ENCODE results near the gene PDZK1IP1.
"Not testable (repeated sequence)": the region's sequence is repeated elsewhere in the genome, so short reads cannot be mapped to it uniquely, and the experiment has no call there.

PDZK1IP1 gene

GRCh38 chr1:47161298-47162040 is 28.4 kb downstream of the PDZK1IP1 start:
- Histone ChIP-seq H3K4me3 (ENCODE audit: low read length) (no peak overlapping the region), H3K9ac (ENCODE audit: low read length) (no peak overlapping the region), H3K27me3 (ENCODE audit: control insufficient read depth, insufficient read depth, low read length) (no peaks in the 10 kb centered on the region), H3K4me1 (ENCODE audit: control insufficient read depth, insufficient read depth, low read length) (no peaks in the 10 kb centered on the region), H3K36me3 (ENCODE audit: control insufficient read depth, insufficient read depth, low read length) (no peaks in the 10 kb centered on the region), H3K9me3 (ENCODE audit: control insufficient read depth, low read length) (no peaks in the 10 kb centered on the region)

- H3K36me3 ChIP-seq (ENCODE audit: control insufficient read depth, insufficient read depth, low read length) = no peaks in the 10 kb centered on the region
- H3K27me3 ChIP-seq (ENCODE audit: control insufficient read depth, insufficient read depth, low read length) = no peaks in the 10 kb centered on the region
- H3K4me3 ChIP-seq (ENCODE audit: low read length) = no peak overlapping the region
- H3K9me3 ChIP-seq (ENCODE audit: control insufficient read depth, low read length) = no peaks in the 10 kb centered on the region
- H3K9ac ChIP-seq (ENCODE audit: low read length) = no peak overlapping the region
- H3K4me1 ChIP-seq (ENCODE audit: control insufficient read depth, insufficient read depth, low read length) = no peaks in the 10 kb centered on the region
These were observed 29.1 kb downstream of the PDZK1IP1 start for GRCh38 chr1:47160716-47161115.

- not testable (repeated sequence) for H3K36me3 ChIP-seq (ENCODE audit: control insufficient read depth, insufficient read depth, low read length); H3K9ac ChIP-seq (ENCODE audit: low read length)
These were observed 31.9 kb downstream of the PDZK1IP1 start for GRCh38 chr1:47157957-47158356.

GRCh38 chr1:47156457-47156856 is 33.4 kb downstream of the PDZK1IP1 start:
- not testable (repeated sequence) for H3K9ac ChIP-seq (ENCODE audit: low read length); H3K36me3 ChIP-seq (ENCODE audit: control insufficient read depth, insufficient read depth, low read length); H3K4me3 ChIP-seq (ENCODE audit: low read length); H3K27me3 ChIP-seq (ENCODE audit: control insufficient read depth, insufficient read depth, low read length); H3K4me1 ChIP-seq (ENCODE audit: control insufficient read depth, insufficient read depth, low read length); H3K9me3 ChIP-seq (ENCODE audit: control insufficient read depth, low read length)

More at GRCh38 chr1:47157957-47158356, 31.9 kb downstream of the PDZK1IP1 start:
- not testable (repeated sequence) for H3K4me3 ChIP-seq (ENCODE audit: low read length); H3K9me3 ChIP-seq (ENCODE audit: control insufficient read depth, low read length); H3K4me1 ChIP-seq (ENCODE audit: control insufficient read depth, insufficient read depth, low read length); H3K27me3 ChIP-seq (ENCODE audit: control insufficient read depth, insufficient read depth, low read length)

GRCh38 chr1:47149162-47149561 is 40.7 kb downstream of the PDZK1IP1 start:
- not testable (repeated sequence) for H3K27me3 ChIP-seq (ENCODE audit: control insufficient read depth, insufficient read depth, low read length); H3K4me3 ChIP-seq (ENCODE audit: low read length); H3K9ac ChIP-seq (ENCODE audit: low read length); H3K9me3 ChIP-seq (ENCODE audit: control insufficient read depth, low read length); H3K36me3 ChIP-seq (ENCODE audit: control insufficient read depth, insufficient read depth, low read length); H3K4me1 ChIP-seq (ENCODE audit: control insufficient read depth, insufficient read depth, low read length)

- Histone ChIP-seq H3K4me3 (ENCODE audit: low read length) (no peak overlapping the region), H3K36me3 (ENCODE audit: control insufficient read depth, insufficient read depth, low read length) (no peaks in the 10 kb centered on the region), H3K9ac (ENCODE audit: low read length) (no peak overlapping the region), H3K4me1 (ENCODE audit: control insufficient read depth, insufficient read depth, low read length) (no peaks in the 10 kb centered on the region), H3K27me3 (ENCODE audit: control insufficient read depth, insufficient read depth, low read length) (no peaks in the 10 kb centered on the region), H3K9me3 (ENCODE audit: control insufficient read depth, low read length) (no peaks in the 10 kb centered on the region)
These were observed 42.6 kb downstream of the PDZK1IP1 start for GRCh38 chr1:47147047-47147785.

- H3K9ac ChIP-seq (ENCODE audit: low read length); H3K27me3 ChIP-seq (ENCODE audit: control insufficient read depth, insufficient read depth, low read length); H3K9me3 ChIP-seq (ENCODE audit: control insufficient read depth, low read length); H3K4me3 ChIP-seq (ENCODE audit: low read length); H3K36me3 ChIP-seq (ENCODE audit: control insufficient read depth, insufficient read depth, low read length); H3K4me1 ChIP-seq (ENCODE audit: control insufficient read depth, insufficient read depth, low read length): not testable (repeated sequence)
These were observed 43.3 kb downstream of the PDZK1IP1 start for GRCh38 chr1:47146495-47146894.

GRCh38 chr1:47143654-47144053 is 46.2 kb downstream of the PDZK1IP1 start:
- not testable (repeated sequence) for H3K36me3 ChIP-seq (ENCODE audit: control insufficient read depth, insufficient read depth, low read length); H3K4me1 ChIP-seq (ENCODE audit: control insufficient read depth, insufficient read depth, low read length); H3K9me3 ChIP-seq (ENCODE audit: control insufficient read depth, low read length); H3K9ac ChIP-seq (ENCODE audit: low read length); H3K4me3 ChIP-seq (ENCODE audit: low read length); H3K27me3 ChIP-seq (ENCODE audit: control insufficient read depth, insufficient read depth, low read length)

GRCh38 chr1:47140358-47140757 is 49.5 kb downstream of the PDZK1IP1 start:
- not testable (repeated sequence) for H3K4me1 ChIP-seq (ENCODE audit: control insufficient read depth, insufficient read depth, low read length); H3K36me3 ChIP-seq (ENCODE audit: control insufficient read depth, insufficient read depth, low read length); H3K9me3 ChIP-seq (ENCODE audit: control insufficient read depth, low read length); H3K9ac ChIP-seq (ENCODE audit: low read length); H3K27me3 ChIP-seq (ENCODE audit: control insufficient read depth, insufficient read depth, low read length); H3K4me3 ChIP-seq (ENCODE audit: low read length)

GRCh38 chr1:47137925-47138615 is 51.8 kb downstream of the PDZK1IP1 start:
- Histone ChIP-seq H3K36me3 (ENCODE audit: control insufficient read depth, insufficient read depth, low read length) (no peaks in the 10 kb centered on the region), H3K27me3 (ENCODE audit: control insufficient read depth, insufficient read depth, low read length) (peaks cover 2% of the 10 kb centered on the region), H3K4me3 (ENCODE audit: low read length) (no peak overlapping the region), H3K9me3 (ENCODE audit: control insufficient read depth, low read length) (no peaks in the 10 kb centered on the region), H3K4me1 (ENCODE audit: control insufficient read depth, insufficient read depth, low read length) (no peaks in the 10 kb centered on the region), H3K9ac (ENCODE audit: low read length) (no peak overlapping the region)

GRCh38 chr1:47137198-47137597 is 52.6 kb downstream of the PDZK1IP1 start, which contains the start of gene CYP4A22:
CYP4A22 (plus strand) TSS chr1:47137441; CDS start chr1:47137486, 45 bp downstream.
- Histone ChIP-seq H3K36me3 (ENCODE audit: control insufficient read depth, insufficient read depth, low read length) (no peaks in the 10 kb centered on the region), H3K4me3 (ENCODE audit: low read length) (no peak within 1 kb of the TSS), H3K27me3 (ENCODE audit: control insufficient read depth, insufficient read depth, low read length) (peaks cover 2% of the 10 kb centered on the region), H3K4me1 (ENCODE audit: control insufficient read depth, insufficient read depth, low read length) (no peaks in the 10 kb centered on the region), H3K9me3 (ENCODE audit: control insufficient read depth, low read length) (no peaks in the 10 kb centered on the region), H3K9ac (ENCODE audit: low read length) (no peak within 1 kb of the TSS)

Data from mucosa of stomach (tissue), 1 donor.